SK-N-MC (cell line): ENCODE measurements around the gene ZNF804A.

Experiments
- DNase-seq: peaks from one replicate; pipeline ENCODE4 v3.0.0-alpha.2; 2011; ENCODE audit warnings: low read depth, low spot score
- H3K27ac ChIP-seq: fragments of 200-600 bp; sonication (generic); 2 replicates; pipeline ENCODE4 v1.5.1; 2016; ENCODE audit warnings: mixed run types
- H3K36me3 ChIP-seq: fragments of 200-600 bp; sonication (generic); 2 replicates; pipeline ENCODE4 v1.6.1; 2017; ENCODE audit warnings: antibody characterized with exemption, low read length, mixed read lengths; ENCODE audit not compliant: insufficient read depth
- H3K4me3 ChIP-seq: fragments of 200-600 bp; sonication (generic); 2 replicates; pipeline ENCODE4 v1.5.1; 2016
- H3K9ac ChIP-seq: fragments of 200-600 bp; sonication (generic); 2 replicates; pipeline ENCODE4 v1.8.0; 2017; ENCODE audit warnings: mixed run types, mixed read lengths; ENCODE audit not compliant: insufficient read length
- H3K9me3 ChIP-seq: fragments of 200-600 bp; sonication (generic); 2 replicates; pipeline ENCODE4 v1.6.1; 2017; ENCODE audit warnings: low read depth, mild to moderate bottlenecking, antibody characterized with exemption, low read length, moderate library complexity, mixed read lengths
- EZH2 ChIP-seq: fragments of 200-600 bp; sonication (generic); IDR thresholded peaks from one replicate; pipeline ENCODE4 v1.6.1; 2017; ENCODE audit warnings: antibody characterized with exemption
- FOXP2 ChIP-seq: optimal IDR thresholded peaks from 2 replicates; pipeline ENCODE3; 2011; ENCODE audit warnings: mild to moderate bottlenecking, moderate library complexity; ENCODE audit not compliant: insufficient read depth; ENCODE audit errors: extremely low read length, control extremely low read depth
- POLR2AphosphoS5 ChIP-seq: IDR thresholded peaks from 2 replicates; pipeline ENCODE4 v1.6.1; 2012; ENCODE audit warnings: mild to moderate bottlenecking, low read depth, low read length, borderline replicate concordance

The ZNF804A gene

GRCh38 chr2:184938221-184938985 is 340.1 kb downstream of the ZNF804A start:
- no peak for DNase-seq
- no peak for TF ChIP-seq EZH2
- no peak for TF ChIP-seq FOXP2
- no peak for TF ChIP-seq POLR2AphosphoS5
- Histone ChIP-seq H3K27ac (no peak overlapping the region), H3K4me3 (no peak overlapping the region), H3K9me3 (no peaks in the 10 kb centered on the region), H3K9ac (no peak overlapping the region), H3K36me3 (no peaks in the 10 kb centered on the region)

DNA sequence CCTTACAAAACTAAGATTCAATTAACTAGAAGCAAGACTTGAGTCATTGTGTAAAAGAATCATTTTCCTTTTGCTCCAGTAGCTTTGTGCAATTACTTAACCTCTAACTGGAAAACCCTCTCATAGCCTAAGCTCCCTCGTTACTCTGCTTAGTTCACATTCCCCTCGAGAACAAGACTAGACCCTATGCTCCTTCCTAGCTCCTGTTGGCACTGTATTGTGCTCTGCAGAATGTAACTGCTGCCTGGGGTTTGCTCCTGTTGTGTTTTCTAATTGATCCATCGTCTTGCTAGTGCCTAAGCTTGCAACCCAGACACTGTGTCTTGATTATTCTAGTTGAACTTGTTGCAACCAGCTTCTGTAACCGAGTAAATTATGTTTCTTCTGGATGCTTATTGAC is 347.0 kb downstream of the ZNF804A start:
- H3K4me3 ChIP-seq: no peak overlapping the region
- H3K27ac ChIP-seq: no peak overlapping the region
- no peaks in the 10 kb centered on the region for H3K9me3 ChIP-seq
- H3K36me3 ChIP-seq: no peaks in the 10 kb centered on the region
- DNase-seq: no peak
- H3K9ac ChIP-seq: no peak overlapping the region
- TF ChIP-seq EZH2: no peak
- TF ChIP-seq FOXP2: no peak
- TF ChIP-seq POLR2AphosphoS5: no peak

- H3K36me3 ChIP-seq: no peaks in the 10 kb centered on the region
- H3K9ac ChIP-seq: no peak overlapping the region
- H3K4me3 ChIP-seq: no peak overlapping the region
- H3K9me3 ChIP-seq: no peaks in the 10 kb centered on the region
- no peak overlapping the region for H3K27ac ChIP-seq
- no peak for DNase-seq
- TF ChIP-seq POLR2AphosphoS5 (no peak), EZH2 (no peak), FOXP2 (no peak)
These were observed 347.5 kb downstream of the ZNF804A start for GRCh38 chr2:184945824-184946223.

DNA sequence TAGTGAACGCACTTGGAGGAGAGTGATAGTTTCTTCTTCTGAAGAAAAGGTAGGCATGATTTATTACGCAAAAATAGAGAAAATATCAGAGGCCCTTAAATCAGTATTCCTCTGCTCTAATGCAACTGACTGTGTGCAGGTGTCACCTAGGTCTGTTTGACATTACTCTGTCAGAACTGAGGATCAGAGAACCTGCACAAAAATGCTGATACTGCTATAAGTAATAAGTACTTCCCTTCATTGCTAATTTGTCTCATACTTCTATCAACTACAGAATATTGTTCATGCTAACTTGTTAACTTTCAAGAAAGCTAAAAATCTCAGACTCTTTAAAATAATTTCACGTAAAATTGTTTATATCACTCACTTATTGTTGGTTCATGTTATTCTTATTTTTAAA is 358.5 kb downstream of the ZNF804A start:
- Histone ChIP-seq H3K36me3 (no peaks in the 10 kb centered on the region), H3K9ac (no peak overlapping the region), H3K9me3 (no peaks in the 10 kb centered on the region), H3K27ac (no peak overlapping the region), H3K4me3 (no peak overlapping the region)
- no peak for DNase-seq
- TF ChIP-seq FOXP2 (no peak), POLR2AphosphoS5 (no peak), EZH2 (no peak)

GRCh38 chr2:184971546-184972068 is 373.3 kb downstream of the ZNF804A start:
- no peak for TF ChIP-seq EZH2
- Histone ChIP-seq H3K9me3 (no peaks in the 10 kb centered on the region), H3K27ac (no peak overlapping the region), H3K9ac (no peak overlapping the region), H3K4me3 (no peak overlapping the region), H3K36me3 (no peaks in the 10 kb centered on the region)
- no peak for DNase-seq
